Keratinocyte (primary cell): ENCODE data around the gene SLAMF1. TPM values are rescaled to one million over a fixed set of nuclear protein-coding genes. Genes with fewer than 3 reads are reported as not detected.

Experiments
- DNase-seq: peaks from one replicate; pipeline ENCODE4 v3.0.0-alpha.2; 2011; ENCODE audit warnings: low read depth, missing footprints, low spot score
- FAIRE-seq: peaks from 2 replicates; lab custom pipeline; 2011; peaks lifted over from hg19 to GRCh38; lab: Jason Lieb, UNC
- H2AFZ ChIP-seq: 2 replicates; pipeline ENCODE4 v1.6.0; 2012; ENCODE audit warnings: low read length, control low read depth, inconsistent platforms; ENCODE audit not compliant: control insufficient read depth
- H3K27ac ChIP-seq: 2 replicates; pipeline ENCODE4 v1.5.1; 2011; ENCODE audit warnings: low read length; ENCODE audit not compliant: control insufficient read depth, insufficient read depth
- H3K27me3 ChIP-seq: 3 replicates; pipeline ENCODE4 v1.6.0; 2011; ENCODE audit warnings: low read length; ENCODE audit not compliant: control insufficient read depth, insufficient read depth; ENCODE audit errors: extremely low read depth
- H3K36me3 ChIP-seq, 2 experiments: 2 replicates in 1 of 2; 3 replicates in 1 of 2; pipeline ENCODE4 v1.5.1; 2011; ENCODE audit warnings: low read length in 2 of 2, mild to moderate bottlenecking in 1 of 2; ENCODE audit not compliant: control insufficient read depth in 2 of 2, insufficient read depth in 2 of 2; ENCODE audit errors: extremely low read depth in 1 of 2
- H3K4me1 ChIP-seq: 3 replicates; pipeline ENCODE4 v1.5.1; 2011; ENCODE audit warnings: low read length; ENCODE audit not compliant: control insufficient read depth, insufficient read depth; ENCODE audit errors: extremely low read depth
- H3K4me2 ChIP-seq: 3 replicates; pipeline ENCODE4 v1.6.0; 2011; ENCODE audit warnings: low read depth, low read length; ENCODE audit not compliant: control insufficient read depth, insufficient read depth; ENCODE audit errors: extremely low read depth
- H3K4me3 ChIP-seq, 3 experiments: fragments of 200-600 bp in 1 of 3; sonication (generic) in 1 of 3; 2 replicates in 2 of 3; 3 replicates in 1 of 3; pipeline ENCODE4 v1.5.1; 2011 to 2016; ENCODE audit warnings: low read length in 3 of 3, mild to moderate bottlenecking in 3 of 3, control low read depth in 2 of 3, inconsistent platforms in 1 of 3, low read depth in 1 of 3, mixed read lengths in 1 of 3, mixed run types in 1 of 3, moderate library complexity in 1 of 3; ENCODE audit not compliant: control insufficient read depth in 2 of 3, insufficient read depth in 2 of 3; ENCODE audit errors: extremely low read depth in 1 of 3
- H3K79me2 ChIP-seq: 2 replicates; pipeline ENCODE4 v1.6.0; 2012; ENCODE audit warnings: low read length; ENCODE audit not compliant: control insufficient read depth, insufficient read depth
- H3K9ac ChIP-seq: 3 replicates; pipeline ENCODE4 v1.6.0; 2011; ENCODE audit warnings: low read length; ENCODE audit not compliant: control insufficient read depth, insufficient read depth; ENCODE audit errors: extremely low read depth
- H3K9me1 ChIP-seq: 3 replicates; pipeline ENCODE4 v1.6.0; 2011; ENCODE audit warnings: low read length; ENCODE audit not compliant: control insufficient read depth, insufficient read depth; ENCODE audit errors: extremely low read depth
- H3K9me3 ChIP-seq: 2 replicates; pipeline ENCODE4 v1.5.1; 2012; ENCODE audit warnings: low read depth, low read length; ENCODE audit not compliant: control insufficient read depth
- H4K20me1 ChIP-seq: 3 replicates; pipeline ENCODE4 v1.6.0; 2011; ENCODE audit warnings: low read length; ENCODE audit not compliant: control insufficient read depth, insufficient read depth; ENCODE audit errors: extremely low read depth
- EZH2 ChIP-seq: IDR thresholded peaks from one replicate; pipeline ENCODE4 v1.6.1; 2012; ENCODE audit warnings: inconsistent platforms, mild to moderate bottlenecking, low read length, moderate library complexity
- dilution Hi-C: fragments of 300-500 bp; cut with MboI; formaldehyde crosslinking; loops from one replicate; pipeline ENCODE4 v1.7.0; 2020; ENCODE audit warnings: low sequenced_read_pairs; ENCODE audit not compliant: extremely low pct_ligation_motif_present
- polyA plus RNA-seq, 5 experiments: library from polyadenylated mRNA; depleted of rRNA in 3 of 5; stranded (reverse) in 3 of 5; stranded (forward) in 1 of 5; unstranded in 1 of 5; fragments of >200 nt; gene quantifications; 1 replicate in 1 of 5; 2 replicates in 3 of 5; 3 replicates in 1 of 5; pipeline versions ENCODE4 v1.2.1 to v1.2.3, GENCODE V29; 2011 to 2012; ENCODE audit warnings: missing spikeins in 2 of 5, low read depth in 1 of 5, low replicate concordance in 1 of 5
- TF ChIP-seq, protein P1 (sequence below), 3 experiments: IDR thresholded peaks in 1 of 3; conservative IDR thresholded peaks in 1 of 3; optimal IDR thresholded peaks in 1 of 3; 2 replicates in 2 of 3; 3 replicates in 1 of 3; pipeline versions ENCODE3 to v1.5.1; 2011; ENCODE audit warnings: low read length in 3 of 3, mild to moderate bottlenecking in 3 of 3, moderate library complexity in 2 of 3, control low read depth in 1 of 3, inconsistent platforms in 1 of 3; ENCODE audit not compliant: insufficient read depth in 2 of 3; ENCODE audit errors: extremely low read depth in 1 of 3

Gene SLAMF1
- polyA plus RNA-seq, 1 donor (not counting 4 experiments of a cell fraction or from before 2014, with no cell fraction given), result not detected

DNA sequence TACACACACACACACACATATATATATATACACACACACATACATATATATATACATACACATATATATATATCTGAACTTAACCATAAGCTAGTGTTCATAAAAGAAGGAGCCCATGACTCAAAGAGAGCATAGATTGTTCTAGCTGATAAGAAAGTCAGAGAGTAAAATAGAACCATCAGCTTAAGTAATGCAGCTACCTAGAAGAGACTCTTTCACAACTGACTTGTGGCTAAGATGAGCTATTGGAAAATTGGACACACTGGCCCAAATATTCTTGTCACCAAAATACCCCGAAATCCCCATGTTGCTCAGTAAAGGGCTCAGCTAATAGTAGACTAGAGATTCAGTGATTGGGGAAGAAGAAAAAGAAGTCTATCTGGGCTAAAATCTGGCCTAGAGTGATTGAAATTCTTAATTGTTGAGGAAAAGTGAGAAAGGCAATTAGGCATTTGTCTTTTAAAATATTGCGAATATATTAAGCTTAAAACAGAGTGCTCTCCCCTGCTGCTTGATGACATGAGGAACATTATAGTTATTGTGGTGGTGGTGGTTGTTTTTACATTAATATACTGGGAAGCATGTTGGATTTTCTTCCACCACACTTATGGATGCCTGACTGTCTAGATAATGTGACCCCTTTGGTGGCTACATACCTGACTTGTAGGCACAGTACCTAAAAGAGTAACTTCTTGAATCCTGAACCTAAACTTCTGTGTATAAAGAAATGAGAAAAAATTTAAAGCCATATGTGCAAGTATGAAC is 6.3 kb downstream of the SLAMF1 start:
- TF ChIP-seq EZH2, result no peak
- TF ChIP-seq, protein P1, sequence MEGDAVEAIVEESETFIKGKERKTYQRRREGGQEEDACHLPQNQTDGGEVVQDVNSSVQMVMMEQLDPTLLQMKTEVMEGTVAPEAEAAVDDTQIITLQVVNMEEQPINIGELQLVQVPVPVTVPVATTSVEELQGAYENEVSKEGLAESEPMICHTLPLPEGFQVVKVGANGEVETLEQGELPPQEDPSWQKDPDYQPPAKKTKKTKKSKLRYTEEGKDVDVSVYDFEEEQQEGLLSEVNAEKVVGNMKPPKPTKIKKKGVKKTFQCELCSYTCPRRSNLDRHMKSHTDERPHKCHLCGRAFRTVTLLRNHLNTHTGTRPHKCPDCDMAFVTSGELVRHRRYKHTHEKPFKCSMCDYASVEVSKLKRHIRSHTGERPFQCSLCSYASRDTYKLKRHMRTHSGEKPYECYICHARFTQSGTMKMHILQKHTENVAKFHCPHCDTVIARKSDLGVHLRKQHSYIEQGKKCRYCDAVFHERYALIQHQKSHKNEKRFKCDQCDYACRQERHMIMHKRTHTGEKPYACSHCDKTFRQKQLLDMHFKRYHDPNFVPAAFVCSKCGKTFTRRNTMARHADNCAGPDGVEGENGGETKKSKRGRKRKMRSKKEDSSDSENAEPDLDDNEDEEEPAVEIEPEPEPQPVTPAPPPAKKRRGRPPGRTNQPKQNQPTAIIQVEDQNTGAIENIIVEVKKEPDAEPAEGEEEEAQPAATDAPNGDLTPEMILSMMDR (optimal IDR thresholded peaks at IDR 0.05 in 1 of 3, IDR thresholded peaks at IDR 0.05 in 1 of 3, conservative IDR thresholded peaks at IDR 0.05 in 1 of 3; ENCODE audit: extremely low read depth in 1 of 3, insufficient read depth in 2 of 3, low read length in 3 of 3), result no peak
- dilution Hi-C loops, result no loop called here
- no peak for DNase-seq

DNA sequence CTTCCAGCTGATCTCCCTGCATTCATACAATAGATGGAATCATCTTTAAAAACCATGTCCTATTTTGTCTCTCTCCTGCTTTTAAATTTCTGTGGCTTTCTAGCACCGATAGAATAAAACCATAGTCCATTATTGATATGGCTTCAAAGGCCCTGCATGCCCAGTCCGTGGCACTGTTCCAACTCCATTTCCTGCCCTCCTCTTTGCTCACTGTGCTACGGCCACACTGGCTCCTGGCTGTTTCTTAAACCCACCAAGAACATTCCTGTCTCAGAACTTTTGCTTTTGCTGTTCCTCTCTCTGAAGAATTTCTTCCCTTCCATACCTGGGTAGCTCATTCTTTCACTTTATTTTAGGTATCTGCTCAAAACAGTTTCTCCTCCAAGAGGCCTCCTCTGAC is 7.2 kb downstream of the SLAMF1 start:
- H3K4me1 ChIP-seq, result no peaks in the 10 kb centered on the region
- no peak overlapping the region for H3K4me2 ChIP-seq
- H2AFZ ChIP-seq, result no peak overlapping the region
- dilution Hi-C loops, result no loop called here
- H3K9me3 ChIP-seq, result no peaks in the 10 kb centered on the region
- DNase-seq, result no peak
- no peak for FAIRE-seq
- peaks cover 4% of the 10 kb centered on the region for H3K27me3 ChIP-seq
- H3K79me2 ChIP-seq, result no peaks in the 10 kb centered on the region
- H4K20me1 ChIP-seq, result no peaks in the 10 kb centered on the region
- no peak overlapping the region for H3K9ac ChIP-seq
- H3K9me1 ChIP-seq, result no peaks in the 10 kb centered on the region
- H3K36me3 ChIP-seq, result no peaks in the 10 kb centered on the region
- no peak overlapping the region for H3K4me3 ChIP-seq
- H3K27ac ChIP-seq, result no peak overlapping the region
- TF ChIP-seq EZH2, result no peak
- TF ChIP-seq, protein P1 (optimal IDR thresholded peaks at IDR 0.05 in 1 of 3, IDR thresholded peaks at IDR 0.05 in 1 of 3, conservative IDR thresholded peaks at IDR 0.05 in 1 of 3; ENCODE audit: extremely low read depth in 1 of 3, insufficient read depth in 2 of 3, low read length in 3 of 3), result no peak

More for the DNA sequence above, 6.3 kb downstream of the SLAMF1 start:
- no peak for FAIRE-seq
- no peak overlapping the region for H3K4me2 ChIP-seq
- H3K9ac ChIP-seq, result no peak overlapping the region
- H3K4me1 ChIP-seq, result no peaks in the 10 kb centered on the region
- no peak overlapping the region for H3K4me3 ChIP-seq
- no peak overlapping the region for H3K27ac ChIP-seq
- H3K36me3 ChIP-seq, result no peaks in the 10 kb centered on the region
- H2AFZ ChIP-seq, result no peak overlapping the region
- H3K9me3 ChIP-seq, result no peaks in the 10 kb centered on the region
- H3K9me1 ChIP-seq, result no peaks in the 10 kb centered on the region
- no peaks in the 10 kb centered on the region for H4K20me1 ChIP-seq
- no peaks in the 10 kb centered on the region for H3K79me2 ChIP-seq
- H3K27me3 ChIP-seq, result peaks cover 4% of the 10 kb centered on the region
